GM12878 (cell line): Measurements from ENCODE around the gene ABCC5. TPM values are rescaled to one million over a fixed set of nuclear protein-coding genes. Genes with fewer than 3 reads are reported as not detected.

Source experiments
- ATAC-seq: fragments of 200-7000 bp; cut with Tn5 transposase; 3 replicates; pipeline ENCODE4 v1.9.1; 2020; ENCODE audit warnings: mild to moderate bottlenecking, moderate library complexity
- BruUV-seq: library from RNA; stranded (reverse); fragments of 400-500 nt; replicated peaks from 2 replicates; lab custom pipeline; 2021; lab: Mats Ljungman, UMichigan
- CTCF ChIA-PET: fragments of 300-600 bp; sonication (Branson Sonifier 250); formaldehyde crosslinking; extraction: SDS; loops from one replicate; lab custom pipeline; 2021; ENCODE audit warnings: inconsistent platforms; lab: Yijun Ruan, JAX
- POLR2A ChIA-PET: fragments of 350-600 bp; formaldehyde crosslinking; extraction: SDS; loops from one replicate; lab custom pipeline; 2021; ENCODE audit warnings: inconsistent platforms; lab: Charles Lee
- RAD21 ChIA-PET: fragments of 300-600 bp; sonication (Branson Sonifier 250); formaldehyde crosslinking; loops from one replicate; lab custom pipeline; 2023; ENCODE audit warnings: antibody characterized with exemption; ENCODE audit not compliant: unreplicated experiment; lab: Charles Lee
- SMC1A ChIA-PET: fragments of 300-600 bp; sonication (Branson Sonifier 250); formaldehyde crosslinking; loops from one replicate; lab custom pipeline; 2023; ENCODE audit not compliant: unreplicated experiment, uncharacterized antibody; lab: Charles Lee
- DNase-seq: peaks from one replicate; pipeline ENCODE4 v3.0.0-alpha.2; 2011; ENCODE audit warnings: low read depth, low spot score
- FAIRE-seq: peaks from 3 replicates; lab custom pipeline; 2011; peaks lifted over from hg19 to GRCh38; lab: Jason Lieb, UNC
- H2AFZ ChIP-seq: 2 replicates; pipeline ENCODE4 v1.6.0; 2011; ENCODE audit warnings: low read depth, low read length, control low read depth; ENCODE audit not compliant: control insufficient read depth
- H3K27ac ChIP-seq: 2 replicates; pipeline ENCODE4 v1.5.1; 2011; ENCODE audit warnings: control low read depth; ENCODE audit not compliant: control insufficient read depth, insufficient read depth
- H3K27me3 ChIP-seq, 2 experiments: replicated peaks in 1 of 2; 2 replicates each; pipeline versions ENCODE4 v1.6.0 to v1.6.1; 2011; ENCODE audit warnings: low read length in 1 of 2; ENCODE audit not compliant: control insufficient read depth in 2 of 2, insufficient read depth in 2 of 2
- H3K36me3 ChIP-seq, 2 experiments: 2 replicates each; pipeline ENCODE4 v1.5.1; 2011; ENCODE audit warnings: low read length in 1 of 2; ENCODE audit not compliant: control insufficient read depth in 2 of 2, insufficient read depth in 2 of 2
- H3K4me1 ChIP-seq: 2 replicates; pipeline ENCODE4 v1.6.1; 2011; ENCODE audit warnings: mild to moderate bottlenecking, low read length, moderate library complexity, mixed read lengths; ENCODE audit not compliant: control insufficient read depth, insufficient read depth
- H3K4me2 ChIP-seq: 2 replicates; pipeline ENCODE4 v1.6.0; 2011; ENCODE audit warnings: control low read depth; ENCODE audit not compliant: control insufficient read depth, insufficient read depth
- H3K4me3 ChIP-seq: fragments of 200-600 bp; sonication (generic); 2 replicates; pipeline ENCODE4 v1.5.1; 2016
- H3K79me2 ChIP-seq: 2 replicates; pipeline ENCODE4 v1.6.0; 2011; ENCODE audit warnings: low read length; ENCODE audit not compliant: control insufficient read depth, insufficient read depth
- H3K9ac ChIP-seq: 2 replicates; pipeline ENCODE4 v1.8.0; 2011; ENCODE audit warnings: low read length, control low read depth, mixed read lengths; ENCODE audit not compliant: control insufficient read depth, insufficient read depth
- H3K9me3 ChIP-seq: replicated peaks from 3 replicates; pipeline ENCODE4 v1.5.1; 2011; ENCODE audit warnings: mild to moderate bottlenecking, low read length; ENCODE audit not compliant: control insufficient read depth, insufficient read depth
- H4K20me1 ChIP-seq: 2 replicates; pipeline ENCODE4 v1.6.0; 2011; ENCODE audit not compliant: control insufficient read depth, insufficient read depth
- BHLHE40 ChIP-seq, 2 experiments: fragments of 450-650 bp in 1 of 2; IDR thresholded peaks; 2 replicates each; pipeline ENCODE4 v1.6.1; 2011 to 2017; ENCODE audit warnings: low read depth in 2 of 2, borderline replicate concordance in 1 of 2, improper control_type of control experiment in 1 of 2, low read length in 1 of 2, mild to moderate bottlenecking in 1 of 2
- BMI1 ChIP-seq: fragments of 450-650 bp; IDR thresholded peaks from 2 replicates; pipeline ENCODE4 v1.6.1; 2016; ENCODE audit warnings: mild to moderate bottlenecking, moderate library complexity, borderline replicate concordance
- CEBPB ChIP-seq, 2 experiments: fragments of 150-350 bp in 1 of 2; IDR thresholded peaks; 2 replicates each; pipeline ENCODE4 v1.6.1; 2012 to 2014; ENCODE audit warnings: low read depth in 2 of 2, low read length in 2 of 2, borderline replicate concordance in 1 of 2, inconsistent platforms in 1 of 2
- CHD4 ChIP-seq: fragments of 200-600 bp; sonication (generic); IDR thresholded peaks from 2 replicates; pipeline ENCODE4 v1.6.1; 2016; ENCODE audit warnings: mild to moderate bottlenecking
- ESRRA ChIP-seq: IDR thresholded peaks from 2 replicates; pipeline ENCODE4 v1.6.1; 2012; ENCODE audit warnings: mild to moderate bottlenecking, low read length, improper control_type of control experiment
- GATAD2B ChIP-seq: fragments of 450-650 bp; conservative IDR thresholded peaks from 2 replicates; pipeline ENCODE4 v1.6.1; 2017; ENCODE audit warnings: low read depth, mild to moderate bottlenecking, moderate library complexity
- HCFC1 ChIP-seq: fragments of 150-350 bp; IDR thresholded peaks from 2 replicates; pipeline ENCODE4 v1.6.1; 2014; ENCODE audit warnings: low read length
- IKZF2 ChIP-seq, 2 experiments: fragments of 450-650 bp; IDR thresholded peaks; 2 replicates each; pipeline ENCODE4 v1.6.1; 2017; ENCODE audit warnings: mild to moderate bottlenecking in 2 of 2, moderate library complexity in 2 of 2
- JUND ChIP-seq: IDR thresholded peaks from 2 replicates; pipeline ENCODE4 v1.6.1; 2012; ENCODE audit warnings: low read depth, mild to moderate bottlenecking, low read length, improper control_type of control experiment, moderate library complexity
- MYC ChIP-seq: IDR thresholded peaks from 2 replicates; pipeline ENCODE4 v1.6.1; 2011; ENCODE audit warnings: mild to moderate bottlenecking, low read length, moderate library complexity, inconsistent platforms; ENCODE audit not compliant: insufficient read depth, insufficient replicate concordance, insufficient read length, severe bottlenecking
- RB1 ChIP-seq: fragments of 450-650 bp; formaldehyde crosslinking; IDR thresholded peaks from 2 replicates; pipeline ENCODE4 v1.6.1; 2017; ENCODE audit warnings: mild to moderate bottlenecking, borderline replicate concordance
- RBBP5 ChIP-seq: fragments of 200-600 bp; sonication (generic); conservative IDR thresholded peaks from 2 replicates; pipeline ENCODE4 v1.6.1; 2016
- SMAD5 ChIP-seq: IDR thresholded peaks from 2 replicates; pipeline ENCODE4 v1.6.1; 2016; ENCODE audit warnings: antibody characterized with exemption, low read depth
- STAT3 ChIP-seq: IDR thresholded peaks from 2 replicates; pipeline ENCODE4 v1.6.1; 2011; ENCODE audit warnings: low read depth, low read length, improper control_type of control experiment
- SUZ12 ChIP-seq: fragments of 200-600 bp; sonication (generic); IDR thresholded peaks from one replicate; pipeline ENCODE4 v1.6.1; 2018; ENCODE audit warnings: antibody characterized with exemption, mild to moderate bottlenecking; ENCODE audit not compliant: unreplicated experiment
- WGBS: methylation state at CpG from one replicate; pipeline ENCODE4 v1.1.6; 2016; ENCODE audit warnings: low lambda C conversion rate; ENCODE audit not compliant: insufficient replicate concordance, insufficient coverage; ENCODE audit errors: missing lambda C conversion rate; 5-methylcytosine and 5-hydroxymethylcytosine counted together
- in situ Hi-C: fragments of 300-500 bp; cut with MboI; formaldehyde crosslinking; loops from 9 replicates; pipeline ENCODE4 v1.14.3; 2018; ENCODE audit warnings: mixed read lengths
- intact Hi-C: fragments of 100-400 bp; cut with micrococcal nuclease; formaldehyde crosslinking; loops from one replicate; pipeline ENCODE4 v1.14.2; 2022; ENCODE audit not compliant: unreplicated experiment
- polyA plus RNA-seq, 11 experiments: library from polyadenylated mRNA; depleted of rRNA in 4 of 11; unstranded in 6 of 11; stranded (reverse) in 5 of 11; fragments of >200 nt; fragmentation: Nextera tagmentation in 4 of 11; fragmentation: Illumina TruSeq in 1 of 11; extraction: Ambion mirVana in 4 of 11; extraction: Trizol in 1 of 11; gene quantifications; 1 replicate in 1 of 11; 2 replicates in 10 of 11; pipeline versions ENCODE4 v1.2.1 to v1.2.3, GENCODE V29; 2011 to 2016; ENCODE audit warnings: inconsistent platforms in 2 of 11, missing spikeins in 2 of 11, low read depth in 1 of 11
- total RNA-seq, 4 experiments: library from RNA; depleted of rRNA in 3 of 4; stranded (reverse); fragments of >200 nt in 3 of 4; fragmentation: Illumina TruSeq in 1 of 4; extraction: Trizol in 1 of 4; gene quantifications; 2 replicates each; pipeline versions ENCODE4 v1.2.1 to v1.2.3, GENCODE V29; 2013 to 2021
- TF ChIP-seq, protein P1 (sequence below): IDR thresholded peaks from 2 replicates; pipeline ENCODE4 v1.6.1; 2012; ENCODE audit warnings: mild to moderate bottlenecking, low read depth, low read length

Gene ABCC5
- total and polyA plus RNA-seq, 10 of the 15 experiments (the other 5 are each of a cell fraction or from before 2014, with no cell fraction given): 6.0 to 17.8 (median 9.7) TPM

DNA sequence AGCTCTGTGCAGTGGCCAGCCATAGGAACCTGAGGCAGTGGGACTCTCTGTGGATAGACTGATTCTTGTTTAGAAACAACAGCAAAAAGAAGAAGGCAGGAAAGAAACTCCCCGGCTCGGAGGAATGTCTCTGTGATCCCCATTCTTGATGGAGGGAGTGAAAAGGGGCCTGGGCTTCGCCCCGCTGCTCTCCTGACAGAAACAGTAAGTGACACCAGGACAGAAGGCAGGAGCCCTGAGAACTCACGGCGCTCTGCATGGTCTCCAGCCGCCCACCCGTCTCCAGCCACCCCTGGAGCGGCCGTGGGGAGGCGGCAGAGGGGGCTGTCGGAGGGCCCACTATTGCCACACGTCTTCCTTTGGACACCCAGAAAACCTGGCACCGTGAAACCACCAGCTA, 97.3 kb downstream of the ABCC5 start (continued):
- TF ChIP-seq GATAD2B: no peak
- TF ChIP-seq HCFC1: no peak
- no peak for TF ChIP-seq CEBPB (IDR thresholded peaks at IDR 0.05; ENCODE audit: borderline replicate concordance in 1 of 2, low read depth in 2 of 2, low read length in 2 of 2)
- TF ChIP-seq ESRRA: no peak
- TF ChIP-seq STAT3: no peak

DNA sequence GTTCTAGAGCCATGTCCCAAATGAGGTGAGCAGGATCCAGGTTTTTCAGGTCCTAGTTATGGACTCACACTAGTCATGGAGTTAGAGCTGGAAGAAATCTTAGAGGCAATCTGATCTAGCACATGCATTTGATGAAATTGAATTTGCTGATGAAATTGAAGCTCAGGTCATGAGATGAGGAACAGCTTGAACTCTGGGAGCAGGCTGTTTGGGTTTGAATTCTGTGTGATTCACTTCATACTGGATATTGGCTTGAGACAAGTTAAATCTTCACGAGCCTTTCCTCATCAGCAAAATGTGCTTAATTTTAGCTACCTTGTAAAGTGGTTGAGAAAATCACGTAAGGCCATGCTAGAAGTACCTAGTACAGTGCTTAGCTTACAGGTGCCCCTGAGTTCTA, 99.5 kb downstream of the ABCC5 start:
- TF ChIP-seq MYC (no peak), SUZ12 (no peak), JUND (no peak), CHD4 (no peak), BMI1 (no peak), BHLHE40 (IDR thresholded peaks at IDR 0.05; ENCODE audit: borderline replicate concordance in 1 of 2, low read depth in 2 of 2, low read length in 1 of 2) (no peak), RBBP5 (no peak), SMAD5 (no peak), IKZF2 (IDR thresholded peaks at IDR 0.05) (no peak), RB1 (no peak)
- TF ChIP-seq, protein P1, sequence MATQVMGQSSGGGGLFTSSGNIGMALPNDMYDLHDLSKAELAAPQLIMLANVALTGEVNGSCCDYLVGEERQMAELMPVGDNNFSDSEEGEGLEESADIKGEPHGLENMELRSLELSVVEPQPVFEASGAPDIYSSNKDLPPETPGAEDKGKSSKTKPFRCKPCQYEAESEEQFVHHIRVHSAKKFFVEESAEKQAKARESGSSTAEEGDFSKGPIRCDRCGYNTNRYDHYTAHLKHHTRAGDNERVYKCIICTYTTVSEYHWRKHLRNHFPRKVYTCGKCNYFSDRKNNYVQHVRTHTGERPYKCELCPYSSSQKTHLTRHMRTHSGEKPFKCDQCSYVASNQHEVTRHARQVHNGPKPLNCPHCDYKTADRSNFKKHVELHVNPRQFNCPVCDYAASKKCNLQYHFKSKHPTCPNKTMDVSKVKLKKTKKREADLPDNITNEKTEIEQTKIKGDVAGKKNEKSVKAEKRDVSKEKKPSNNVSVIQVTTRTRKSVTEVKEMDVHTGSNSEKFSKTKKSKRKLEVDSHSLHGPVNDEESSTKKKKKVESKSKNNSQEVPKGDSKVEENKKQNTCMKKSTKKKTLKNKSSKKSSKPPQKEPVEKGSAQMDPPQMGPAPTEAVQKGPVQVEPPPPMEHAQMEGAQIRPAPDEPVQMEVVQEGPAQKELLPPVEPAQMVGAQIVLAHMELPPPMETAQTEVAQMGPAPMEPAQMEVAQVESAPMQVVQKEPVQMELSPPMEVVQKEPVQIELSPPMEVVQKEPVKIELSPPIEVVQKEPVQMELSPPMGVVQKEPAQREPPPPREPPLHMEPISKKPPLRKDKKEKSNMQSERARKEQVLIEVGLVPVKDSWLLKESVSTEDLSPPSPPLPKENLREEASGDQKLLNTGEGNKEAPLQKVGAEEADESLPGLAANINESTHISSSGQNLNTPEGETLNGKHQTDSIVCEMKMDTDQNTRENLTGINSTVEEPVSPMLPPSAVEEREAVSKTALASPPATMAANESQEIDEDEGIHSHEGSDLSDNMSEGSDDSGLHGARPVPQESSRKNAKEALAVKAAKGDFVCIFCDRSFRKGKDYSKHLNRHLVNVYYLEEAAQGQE: no peak
- H3K9ac ChIP-seq: no peak overlapping the region
- no peak overlapping the region for H3K27ac ChIP-seq
- no TSS peak for BruUV-seq
- no peak overlapping the region for H3K4me3 ChIP-seq
- RAD21 ChIA-PET: no interaction called here
- no peaks in the 10 kb centered on the region for H3K36me3 ChIP-seq
- FAIRE-seq (no peak), DNase-seq (no peak), ATAC-seq (no peak)
- SMC1A ChIA-PET: no interaction called here
- H3K4me1 ChIP-seq: peaks cover 12% of the 10 kb centered on the region
- H2AFZ ChIP-seq: no peak overlapping the region
- in situ Hi-C loops (no loop called here), intact Hi-C loops (no loop called here)
- CTCF ChIA-PET: interaction anchor here (0.7 to 2.1 kb wide), 3 partner anchors 12 to 98 kb away, joined by 3 to 6 read pairs (median 5); no protein-coding TSS in a partner anchor
- H3K79me2 ChIP-seq: no peaks in the 10 kb centered on the region
- POLR2A ChIA-PET: no interaction called here
- no peaks in the 10 kb centered on the region for H3K27me3 ChIP-seq
- H3K9me3 ChIP-seq: no peaks in the 10 kb centered on the region
- no peaks in the 10 kb centered on the region for H4K20me1 ChIP-seq
- no peak overlapping the region for H3K4me2 ChIP-seq
- WGBS: 43% methylated on average over 2 of the region's 2 CpGs
